AG09319 (cell line): Measurements from ENCODE around the gene NCOA5.

Experiments used
- DNase-seq: peaks from one replicate; pipeline ENCODE4 v3.0.0-alpha.2; 2010; ENCODE audit warnings: low read depth; ENCODE audit errors: extremely low read depth
- CTCF ChIP-seq: IDR thresholded peaks from 2 replicates; pipeline ENCODE4 v1.5.1; 2011; ENCODE audit warnings: low read depth, mild to moderate bottlenecking, inconsistent platforms, low read length, moderate library complexity

The NCOA5 gene

GRCh38 chr20:46111028-46111835 is 21.5 kb upstream of the NCOA5 start:
- TF ChIP-seq CTCF: no peak
- DNase-seq: no peak

GRCh38 chr20:46108976-46109375 is 19.2 kb upstream of the NCOA5 start:
- DNase-seq: no peak
- no peak for TF ChIP-seq CTCF

GRCh38 chr20:46108435-46108841 is 18.7 kb upstream of the NCOA5 start:
- no peak for TF ChIP-seq CTCF
- DNase-seq: no peak

GRCh38 chr20:46107061-46107460 is 17.3 kb upstream of the NCOA5 start:
- TF ChIP-seq CTCF: no peak
- DNase-seq: no peak

- TF ChIP-seq CTCF: no peak
- no peak for DNase-seq
These were observed 14.5 kb upstream of the NCOA5 start for GRCh38 chr20:46104262-46104661.

GRCh38 chr20:46102940-46103339 is 13.2 kb upstream of the NCOA5 start:
- no peak for TF ChIP-seq CTCF
- DNase-seq: no peak

GRCh38 chr20:46101957-46102356 is 12.2 kb upstream of the NCOA5 start:
- DNase-seq: no peak

More at GRCh38 chr20:46101957-46102356, 12.2 kb upstream of the NCOA5 start:
- TF ChIP-seq CTCF: no peak
